ENCODE data around the gene DEPDC5.

- TF ChIP-seq ZNF24 (IDR thresholded peaks at IDR 0.05): no peak
- TF ChIP-seq CHD4 (IDR thresholded peaks at IDR 0.05; ENCODE audit: insufficient read depth, insufficient replicate concordance, low read depth, low read length, poor library complexity, severe bottlenecking): no peak
- TF ChIP-seq CBX8 (IDR thresholded peaks at IDR 0.05; ENCODE audit: borderline replicate concordance, extremely low read depth, low read depth, low read length, poor library complexity, severe bottlenecking): no peak
- no peak for TF ChIP-seq LEF1 (IDR thresholded peaks at IDR 0.05)
- no peak for TF ChIP-seq HLTF (IDR thresholded peaks at IDR 0.05)
- TF ChIP-seq, protein P1, sequence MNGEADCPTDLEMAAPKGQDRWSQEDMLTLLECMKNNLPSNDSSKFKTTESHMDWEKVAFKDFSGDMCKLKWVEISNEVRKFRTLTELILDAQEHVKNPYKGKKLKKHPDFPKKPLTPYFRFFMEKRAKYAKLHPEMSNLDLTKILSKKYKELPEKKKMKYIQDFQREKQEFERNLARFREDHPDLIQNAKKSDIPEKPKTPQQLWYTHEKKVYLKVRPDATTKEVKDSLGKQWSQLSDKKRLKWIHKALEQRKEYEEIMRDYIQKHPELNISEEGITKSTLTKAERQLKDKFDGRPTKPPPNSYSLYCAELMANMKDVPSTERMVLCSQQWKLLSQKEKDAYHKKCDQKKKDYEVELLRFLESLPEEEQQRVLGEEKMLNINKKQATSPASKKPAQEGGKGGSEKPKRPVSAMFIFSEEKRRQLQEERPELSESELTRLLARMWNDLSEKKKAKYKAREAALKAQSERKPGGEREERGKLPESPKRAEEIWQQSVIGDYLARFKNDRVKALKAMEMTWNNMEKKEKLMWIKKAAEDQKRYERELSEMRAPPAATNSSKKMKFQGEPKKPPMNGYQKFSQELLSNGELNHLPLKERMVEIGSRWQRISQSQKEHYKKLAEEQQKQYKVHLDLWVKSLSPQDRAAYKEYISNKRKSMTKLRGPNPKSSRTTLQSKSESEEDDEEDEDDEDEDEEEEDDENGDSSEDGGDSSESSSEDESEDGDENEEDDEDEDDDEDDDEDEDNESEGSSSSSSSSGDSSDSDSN (IDR thresholded peaks at IDR 0.05; ENCODE audit: borderline replicate concordance in 1 of 2, low read depth in 2 of 2, low read length in 2 of 2): no peak
- TF ChIP-seq, protein P2, sequence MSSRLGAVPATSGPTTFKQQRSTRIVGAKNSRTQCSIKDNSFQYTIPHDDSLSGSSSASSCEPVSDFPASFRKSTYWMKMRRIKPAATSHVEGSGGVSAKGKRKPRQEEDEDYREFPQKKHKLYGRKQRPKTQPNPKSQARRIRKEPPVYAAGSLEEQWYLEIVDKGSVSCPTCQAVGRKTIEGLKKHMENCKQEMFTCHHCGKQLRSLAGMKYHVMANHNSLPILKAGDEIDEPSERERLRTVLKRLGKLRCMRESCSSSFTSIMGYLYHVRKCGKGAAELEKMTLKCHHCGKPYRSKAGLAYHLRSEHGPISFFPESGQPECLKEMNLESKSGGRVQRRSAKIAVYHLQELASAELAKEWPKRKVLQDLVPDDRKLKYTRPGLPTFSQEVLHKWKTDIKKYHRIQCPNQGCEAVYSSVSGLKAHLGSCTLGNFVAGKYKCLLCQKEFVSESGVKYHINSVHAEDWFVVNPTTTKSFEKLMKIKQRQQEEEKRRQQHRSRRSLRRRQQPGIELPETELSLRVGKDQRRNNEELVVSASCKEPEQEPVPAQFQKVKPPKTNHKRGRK (tag; IDR thresholded peaks at IDR 0.05): no peak
- TF ChIP-seq, protein P3, sequence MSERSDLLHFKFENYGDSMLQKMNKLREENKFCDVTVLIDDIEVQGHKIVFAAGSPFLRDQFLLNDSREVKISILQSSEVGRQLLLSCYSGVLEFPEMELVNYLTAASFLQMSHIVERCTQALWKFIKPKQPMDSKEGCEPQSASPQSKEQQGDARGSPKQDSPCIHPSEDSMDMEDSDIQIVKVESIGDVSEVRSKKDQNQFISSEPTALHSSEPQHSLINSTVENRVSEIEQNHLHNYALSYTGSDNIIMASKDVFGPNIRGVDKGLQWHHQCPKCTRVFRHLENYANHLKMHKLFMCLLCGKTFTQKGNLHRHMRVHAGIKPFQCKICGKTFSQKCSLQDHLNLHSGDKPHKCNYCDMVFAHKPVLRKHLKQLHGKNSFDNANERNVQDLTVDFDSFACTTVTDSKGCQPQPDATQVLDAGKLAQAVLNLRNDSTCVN (CRISPR knock-in tag; IDR thresholded peaks at IDR 0.05): no peak
- TF ChIP-seq POLR2AphosphoS5 (IDR thresholded peaks at IDR 0.05; ENCODE audit: control insufficient read depth, insufficient read depth, low read depth, low read length): no peak
- TF ChIP-seq, protein P4, sequence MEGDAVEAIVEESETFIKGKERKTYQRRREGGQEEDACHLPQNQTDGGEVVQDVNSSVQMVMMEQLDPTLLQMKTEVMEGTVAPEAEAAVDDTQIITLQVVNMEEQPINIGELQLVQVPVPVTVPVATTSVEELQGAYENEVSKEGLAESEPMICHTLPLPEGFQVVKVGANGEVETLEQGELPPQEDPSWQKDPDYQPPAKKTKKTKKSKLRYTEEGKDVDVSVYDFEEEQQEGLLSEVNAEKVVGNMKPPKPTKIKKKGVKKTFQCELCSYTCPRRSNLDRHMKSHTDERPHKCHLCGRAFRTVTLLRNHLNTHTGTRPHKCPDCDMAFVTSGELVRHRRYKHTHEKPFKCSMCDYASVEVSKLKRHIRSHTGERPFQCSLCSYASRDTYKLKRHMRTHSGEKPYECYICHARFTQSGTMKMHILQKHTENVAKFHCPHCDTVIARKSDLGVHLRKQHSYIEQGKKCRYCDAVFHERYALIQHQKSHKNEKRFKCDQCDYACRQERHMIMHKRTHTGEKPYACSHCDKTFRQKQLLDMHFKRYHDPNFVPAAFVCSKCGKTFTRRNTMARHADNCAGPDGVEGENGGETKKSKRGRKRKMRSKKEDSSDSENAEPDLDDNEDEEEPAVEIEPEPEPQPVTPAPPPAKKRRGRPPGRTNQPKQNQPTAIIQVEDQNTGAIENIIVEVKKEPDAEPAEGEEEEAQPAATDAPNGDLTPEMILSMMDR (IDR thresholded peaks at IDR 0.05 in 2 of 3, conservative IDR thresholded peaks at IDR 0.05 in 1 of 3; ENCODE audit: insufficient read depth in 2 of 3, low read depth in 1 of 3, low read length in 3 of 3): no peak
- no peak for TF ChIP-seq GTF2A2 (tag; IDR thresholded peaks at IDR 0.05)
- no peak for TF ChIP-seq MIER1 (IDR thresholded peaks at IDR 0.05; ENCODE audit: low read depth)
- no peak for TF ChIP-seq SMAD3 (CRISPR knock-in tag; conservative IDR thresholded peaks at IDR 0.05)
- no peak for TF ChIP-seq ZNF644 (tag; IDR thresholded peaks at IDR 0.05; ENCODE audit: low read depth)
These were observed 100.1 kb downstream of the DEPDC5 start for GRCh38 chr22:31853736-31854495.

Data from K562 (cell line).